ENCODE data around the gene TNFRSF14.

The TNFRSF14 gene

DNA sequence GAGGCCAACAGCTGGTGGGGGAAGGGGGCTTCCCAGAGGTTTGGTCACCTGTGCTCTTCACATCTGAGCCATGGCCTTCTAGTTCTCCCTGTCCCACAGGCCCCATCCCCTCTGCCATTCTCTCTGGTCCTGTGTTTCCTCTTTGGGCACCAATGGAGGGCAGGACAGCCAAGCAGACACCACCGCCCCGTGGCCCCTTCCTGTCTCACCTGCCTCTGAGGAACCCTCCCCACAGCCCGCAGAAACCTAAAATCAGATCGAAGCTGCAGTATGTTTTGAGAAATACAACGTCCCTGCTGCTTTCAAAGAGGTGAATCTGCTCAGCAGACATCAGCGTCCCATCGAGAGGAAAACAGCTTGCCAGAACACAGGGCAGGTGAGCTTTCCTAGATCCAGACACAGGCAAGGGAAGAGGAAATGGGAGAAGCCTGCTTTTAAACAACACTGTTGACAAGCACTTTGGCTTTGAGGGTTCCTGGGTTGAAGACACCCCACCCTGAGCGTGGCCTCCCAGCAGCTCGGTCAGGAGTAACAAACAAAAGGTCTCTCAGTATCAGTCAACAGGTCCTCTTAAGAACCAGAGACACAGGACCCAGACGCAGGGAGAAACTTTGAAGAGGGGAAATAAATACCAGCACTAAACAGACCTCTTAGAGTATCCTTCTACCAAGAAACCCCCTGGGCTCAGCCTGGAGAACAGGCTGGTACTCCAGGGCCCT, 32.1 kb upstream of the TNFRSF14 start:
- no peak for DNase-seq

GRCh38 chr1:2525572-2525919, 30.6 kb upstream of the TNFRSF14 start:
- no peak for DNase-seq

- DNase-seq: peak; percentile 39 to 79
These were observed 30.0 kb upstream of the TNFRSF14 start, which contains the start of gene PANK4 for GRCh38 chr1:2525920-2526823. PANK4 (minus strand) TSS chr1:2526596; CDS start chr1:2526587, 9 bp downstream.

GRCh38 chr1:2526824-2527555, 29.2 kb upstream of the TNFRSF14 start:
- no peak for DNase-seq

GRCh38 chr1:2527556-2527860, 28.7 kb upstream of the TNFRSF14 start:
- no peak for DNase-seq

GRCh38 chr1:2528016-2528415, 28.2 kb upstream of the TNFRSF14 start:
- no peak for DNase-seq

- no peak for DNase-seq
These were observed 27.6 kb upstream of the TNFRSF14 start for GRCh38 chr1:2528611-2528965.

GRCh38 chr1:2528966-2529783, 27.0 kb upstream of the TNFRSF14 start:
- DNase-seq: no peak

GRCh38 chr1:2529784-2530512, 26.2 kb upstream of the TNFRSF14 start, which contains the start of gene HES5:
HES5 (minus strand) TSS chr1:2530263; CDS start chr1:2530164, 99 bp downstream.
- peak; percentile 44 to 59 for DNase-seq

DNA sequence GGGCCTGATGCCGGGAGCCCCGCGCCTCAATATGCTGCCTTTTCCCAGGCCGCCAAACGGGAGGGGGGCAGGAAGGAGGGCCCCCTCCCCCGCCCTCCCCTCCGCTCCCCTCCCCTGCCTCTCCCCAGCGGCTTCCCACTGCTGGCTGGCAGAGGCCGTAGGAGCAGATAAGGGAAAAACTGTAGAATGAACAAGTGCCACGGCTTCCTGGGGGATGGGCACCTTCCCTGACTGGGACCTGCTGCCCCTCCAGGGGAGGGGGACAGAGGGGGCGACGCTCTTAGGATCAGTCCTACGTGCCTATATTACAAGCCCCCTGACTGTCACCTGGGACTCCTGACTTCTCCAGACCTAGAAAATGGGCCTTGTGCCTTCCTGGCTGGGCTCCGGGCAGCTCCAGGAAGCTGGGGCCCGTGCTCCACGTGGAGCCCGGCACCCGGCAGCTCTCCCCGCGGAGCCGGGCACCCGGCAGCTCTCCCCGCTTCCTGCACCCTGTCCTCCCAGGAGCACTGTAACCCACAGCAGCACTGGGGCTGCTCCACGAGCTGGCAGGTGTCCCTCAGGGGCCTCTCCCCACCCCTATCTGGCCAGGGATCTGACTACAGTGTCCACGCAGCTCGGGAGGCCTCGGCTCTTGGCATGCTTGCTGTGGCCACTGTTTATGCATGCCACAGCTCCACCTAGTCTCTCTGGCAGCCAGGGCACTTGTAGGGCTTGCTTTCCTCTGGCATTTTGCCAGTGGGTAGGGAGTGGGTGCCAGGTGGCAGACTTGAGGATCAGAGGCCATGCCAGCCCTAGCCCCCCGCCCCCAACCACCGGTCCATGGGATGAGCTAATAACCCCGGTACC, 25.4 kb upstream of the TNFRSF14 start:
- DNase-seq: no peak

GRCh38 chr1:2532485-2533160, 23.5 kb upstream of the TNFRSF14 start:
- DNase-seq: no peak

GRCh38 chr1:2533365-2533764, 22.8 kb upstream of the TNFRSF14 start:
- DNase-seq: no peak

- no peak for DNase-seq
These were observed 21.9 kb upstream of the TNFRSF14 start for GRCh38 chr1:2534315-2534686.

GRCh38 chr1:2534687-2535441, 21.3 kb upstream of the TNFRSF14 start:
- peak; percentile 43 to 56 for DNase-seq

DNA sequence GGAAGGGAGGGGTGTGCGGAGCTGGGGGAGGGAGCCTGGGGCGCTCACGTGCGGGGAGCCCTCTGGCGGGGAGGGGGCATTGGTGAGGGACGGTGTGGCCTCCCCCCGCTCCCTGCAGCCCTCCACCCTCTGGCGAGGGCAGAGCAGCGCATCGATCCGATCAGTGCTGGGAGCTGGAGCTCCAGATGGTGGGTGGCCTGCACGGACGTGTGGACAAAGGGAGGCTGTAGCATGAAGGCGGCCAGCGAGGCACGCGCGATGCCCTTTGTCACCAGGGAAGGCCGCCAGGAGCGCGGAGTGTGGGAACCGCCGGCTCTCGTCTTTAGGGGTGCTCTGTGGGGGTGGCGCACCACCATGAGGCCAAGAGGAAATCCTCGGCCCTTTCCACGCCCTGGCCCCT, 20.7 kb upstream of the TNFRSF14 start:
- no peak for DNase-seq

DNA sequence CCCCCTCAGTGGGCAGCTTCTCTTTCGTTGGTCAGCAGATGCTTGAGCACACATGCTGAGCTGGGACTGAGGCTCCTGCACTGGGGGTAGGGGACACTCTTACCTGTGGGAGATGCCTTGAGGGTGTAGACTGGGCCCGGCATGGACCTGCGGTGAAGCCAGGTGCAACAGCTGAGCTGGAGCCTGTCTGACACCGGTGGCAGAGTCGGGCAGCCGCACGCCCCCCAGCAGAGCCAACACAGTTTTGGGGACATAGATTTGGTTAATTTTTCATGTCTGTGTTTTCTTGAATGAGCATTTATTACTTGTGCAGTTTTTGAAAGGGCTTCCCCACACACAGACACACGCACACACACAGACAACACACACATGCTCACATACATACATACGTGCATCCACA, 20.2 kb upstream of the TNFRSF14 start:
- no peak for DNase-seq

DNA sequence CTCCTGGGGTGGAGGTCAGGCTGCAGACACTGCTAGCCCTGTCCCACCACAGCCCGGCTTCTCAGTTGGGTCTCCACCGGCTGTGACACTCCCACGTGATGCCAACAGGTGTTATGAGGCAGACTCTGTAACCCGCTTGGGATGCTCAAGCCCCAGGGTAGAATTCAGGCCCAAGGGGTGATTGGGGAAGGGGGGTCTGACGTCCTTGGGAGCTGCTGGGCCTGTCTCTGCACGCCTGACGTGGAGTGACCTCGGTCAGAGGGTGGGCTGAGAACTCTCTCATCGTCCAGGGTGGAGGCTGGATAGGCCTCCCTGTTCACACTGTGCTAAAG, 18.4 kb upstream of the TNFRSF14 start:
- no peak for DNase-seq

DNA sequence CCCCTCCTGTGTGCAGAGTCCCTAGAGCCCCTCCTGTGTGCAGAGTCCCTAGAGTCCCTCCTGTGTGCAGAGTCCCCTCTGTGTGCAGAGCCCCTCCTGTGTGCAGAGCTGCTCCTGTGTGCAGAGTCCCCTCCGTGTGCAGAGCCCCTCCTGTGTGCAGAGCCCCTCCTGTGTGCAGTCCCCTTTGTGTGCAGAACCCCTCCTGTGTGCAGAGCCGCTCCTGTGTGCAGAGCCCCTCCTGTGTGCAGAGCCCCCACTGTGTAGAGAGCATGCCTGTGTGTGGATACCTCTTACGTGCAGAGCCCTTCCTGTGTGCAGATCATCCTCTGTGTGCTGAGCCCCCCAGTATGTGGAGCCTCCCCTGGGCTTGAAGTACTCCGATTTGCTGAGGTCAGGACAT, 17.8 kb upstream of the TNFRSF14 start:
- DNase-seq: no peak

- no peak for DNase-seq
These were observed 17.3 kb upstream of the TNFRSF14 start for GRCh38 chr1:2538872-2539271.
